GM06990 (cell line): Measurements from ENCODE around the gene ABAT.

Experiments
- DNase-seq: peaks from one replicate; pipeline ENCODE4 v3.0.0-alpha.2; 2011; ENCODE audit not compliant: insufficient read length; ENCODE audit errors: extremely low read depth
- H3K27me3 ChIP-seq: replicated peaks from 2 replicates; pipeline ENCODE4 v1.6.0; 2011; ENCODE audit warnings: low read length; ENCODE audit not compliant: control insufficient read depth, insufficient read depth
- H3K36me3 ChIP-seq: 2 replicates; pipeline ENCODE4 v1.5.1; 2011; ENCODE audit warnings: low read length; ENCODE audit not compliant: control insufficient read depth, insufficient read depth
- H3K4me3 ChIP-seq: replicated peaks from 2 replicates; pipeline ENCODE4 v1.5.1; 2011; ENCODE audit warnings: low read depth, mild to moderate bottlenecking, control low read depth, low read length
- CTCF ChIP-seq: IDR thresholded peaks from 2 replicates; pipeline ENCODE4 v1.5.1; 2011; ENCODE audit warnings: low read length, control low read depth, mild to moderate bottlenecking, inconsistent platforms; ENCODE audit not compliant: insufficient read depth, poor library complexity, severe bottlenecking

The ABAT gene

GRCh38 chr16:8663192-8664089, 11.0 kb upstream of the ABAT start:
- no peak for DNase-seq
- Histone ChIP-seq H3K4me3 (no peak overlapping the region), H3K27me3 (no peaks in the 10 kb centered on the region), H3K36me3 (no peaks in the 10 kb centered on the region)
- no peak for TF ChIP-seq CTCF

- Histone ChIP-seq H3K36me3 (no peaks in the 10 kb centered on the region), H3K4me3 (no peak overlapping the region), H3K27me3 (no peaks in the 10 kb centered on the region)
- DNase-seq: no peak
- no peak for TF ChIP-seq CTCF
These were observed 8.9 kb upstream of the ABAT start for GRCh38 chr16:8665529-8665928.

- no peak for DNase-seq
- TF ChIP-seq CTCF: no peak
- Histone ChIP-seq H3K27me3 (no peaks in the 10 kb centered on the region), H3K4me3 (no peak overlapping the region), H3K36me3 (no peaks in the 10 kb centered on the region)
These were observed 6.9 kb upstream of the ABAT start for GRCh38 chr16:8667492-8667891.

- Histone ChIP-seq H3K27me3 (no peaks in the 10 kb centered on the region), H3K36me3 (no peaks in the 10 kb centered on the region), H3K4me3 (no peak overlapping the region)
- no peak for DNase-seq
- TF ChIP-seq CTCF: no peak
These were observed 6.3 kb upstream of the ABAT start for GRCh38 chr16:8668113-8668512.

GRCh38 chr16:8669481-8669880, 4.9 kb upstream of the ABAT start:
- Histone ChIP-seq H3K36me3 (no peaks in the 10 kb centered on the region), H3K4me3 (no peak overlapping the region), H3K27me3 (no peaks in the 10 kb centered on the region)
- no peak for TF ChIP-seq CTCF
- DNase-seq: no peak

GRCh38 chr16:8670014-8670560, 4.3 kb upstream of the ABAT start:
- no peaks in the 10 kb centered on the region for H3K36me3 ChIP-seq
- no peaks in the 10 kb centered on the region for H3K27me3 ChIP-seq
- no peak overlapping the region for H3K4me3 ChIP-seq
- no peak for TF ChIP-seq CTCF
- DNase-seq: no peak
